GM19468 (cell line): Measurements from ENCODE around the gene ERO1A.
"Not testable (repeated sequence)": the region's sequence is repeated elsewhere in the genome, so short reads cannot be mapped to it uniquely, and the experiment has no call there.

Experiments used
- ATAC-seq: cut with Tn5 transposase; IDR thresholded peaks from one replicate; pipeline ENCODE4 v1.9.1; 2021; ENCODE audit warnings: mild to moderate bottlenecking, moderate library complexity, moderate number of reproducible peaks; ENCODE audit not compliant: unreplicated experiment; ENCODE audit errors: extremely low read depth

The ERO1A gene

DNA sequence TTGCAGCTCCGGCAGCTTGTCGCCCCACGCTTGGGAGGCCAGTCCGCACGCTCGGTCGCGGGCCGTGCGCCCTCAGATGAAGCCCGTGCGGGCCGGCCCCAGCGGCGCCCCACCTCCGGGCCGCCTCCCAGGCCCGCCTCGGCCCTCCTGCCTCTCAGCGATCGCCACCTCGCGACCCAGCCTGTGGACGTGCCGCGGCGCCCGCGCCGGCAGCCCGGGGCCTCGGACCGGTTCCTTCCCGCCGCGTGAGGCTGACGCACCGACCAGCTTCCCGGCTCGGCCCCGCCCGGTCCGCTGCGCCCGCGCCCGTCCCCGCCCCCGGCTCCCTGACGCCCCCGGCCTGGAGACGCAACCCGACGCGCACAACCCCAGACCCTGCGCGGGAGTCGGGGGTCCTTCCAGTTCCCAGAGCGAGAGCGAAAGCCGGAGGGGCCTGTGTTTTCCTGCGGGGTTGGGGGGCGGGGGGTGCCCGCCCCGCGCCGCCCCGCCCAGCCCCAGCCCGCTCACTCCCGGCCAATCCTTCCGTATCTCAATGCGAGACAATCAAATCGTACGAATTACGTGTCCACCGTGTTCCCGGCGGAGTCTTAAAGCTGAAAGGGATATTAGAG lies at the start of gene ERO1A:
TSS of gene ERO1A (minus strand) at position 78 of the 611 bp plus-strand sequence. CDS start at position 1, 77 bp downstream.
- peak; percentile 26 for ATAC-seq

DNA sequence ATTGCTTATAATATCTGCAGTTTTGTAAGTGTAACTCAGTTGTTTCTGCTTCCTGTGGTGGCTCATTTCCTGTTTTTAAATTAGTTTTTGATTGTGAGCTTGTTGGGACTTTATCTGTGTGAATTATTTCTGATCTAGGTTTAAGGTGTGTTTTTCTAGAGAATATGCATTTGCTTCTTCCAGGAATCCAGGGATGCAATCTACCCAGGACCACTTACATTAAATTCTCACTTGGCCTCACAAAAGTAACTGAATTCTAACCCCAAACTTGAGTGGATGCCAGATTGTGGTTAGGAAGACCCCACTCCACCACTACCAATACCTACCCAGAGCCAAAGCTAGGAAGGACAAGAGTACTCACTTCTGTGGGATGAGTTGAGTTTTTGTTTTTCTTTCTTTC lies 46.5 kb upstream of the ERO1A start:
- no peak for ATAC-seq

GRCh38 chr14:52740751-52741150 lies 45.4 kb upstream of the ERO1A start:
- ATAC-seq: no peak

GRCh38 chr14:52738409-52738808 lies 43.1 kb upstream of the ERO1A start:
- no peak for ATAC-seq

DNA sequence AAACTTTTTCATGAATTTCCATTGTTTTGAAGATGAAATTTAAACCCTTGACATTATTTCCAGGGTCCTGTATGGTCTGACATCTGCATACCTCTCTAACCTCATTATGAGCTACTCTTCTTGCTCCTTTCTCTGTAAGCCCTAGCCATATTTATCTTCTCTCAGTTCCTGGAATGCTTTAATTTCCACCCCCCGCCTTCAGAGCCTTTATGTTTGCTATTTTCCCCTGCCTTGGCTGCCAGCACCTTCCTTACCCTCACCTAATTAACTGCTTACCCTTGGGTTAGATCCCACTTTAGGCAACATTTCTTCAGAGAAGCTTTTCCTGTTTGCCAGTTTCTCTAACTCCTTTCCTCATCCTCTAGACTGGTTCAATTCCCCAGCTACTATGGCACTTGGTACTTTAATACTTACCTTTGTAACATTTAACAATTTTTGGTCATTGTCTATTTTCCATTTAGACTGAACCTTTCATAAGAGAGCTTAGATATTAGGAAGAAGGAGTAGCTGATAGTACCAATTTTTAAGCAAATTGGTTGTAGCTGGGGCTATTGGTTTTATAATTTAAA lies 40.6 kb upstream of the ERO1A start:
- ATAC-seq: no peak

GRCh38 chr14:52733824-52734223 lies 38.5 kb upstream of the ERO1A start:
- no peak for ATAC-seq

DNA sequence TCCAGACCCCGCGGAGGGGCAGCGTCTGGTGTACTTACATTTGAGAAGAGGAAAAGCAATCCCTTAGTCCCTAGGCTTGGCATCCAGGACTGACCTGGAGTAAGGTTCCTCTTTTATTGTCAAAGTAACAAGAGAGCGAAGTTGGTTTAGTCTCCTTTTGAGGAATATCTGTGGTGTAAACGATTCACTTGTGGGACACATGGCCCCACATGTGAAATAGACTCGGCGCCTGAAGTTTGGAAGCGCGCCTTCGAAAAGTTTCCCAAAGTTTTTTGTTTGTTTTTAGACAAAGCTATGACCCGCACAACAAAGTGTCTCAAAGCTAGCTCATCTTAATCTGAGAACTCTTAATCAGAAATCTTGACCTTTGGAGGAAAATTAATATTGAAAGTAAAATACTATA lies 35.4 kb upstream of the ERO1A start:
- ATAC-seq: no peak

DNA sequence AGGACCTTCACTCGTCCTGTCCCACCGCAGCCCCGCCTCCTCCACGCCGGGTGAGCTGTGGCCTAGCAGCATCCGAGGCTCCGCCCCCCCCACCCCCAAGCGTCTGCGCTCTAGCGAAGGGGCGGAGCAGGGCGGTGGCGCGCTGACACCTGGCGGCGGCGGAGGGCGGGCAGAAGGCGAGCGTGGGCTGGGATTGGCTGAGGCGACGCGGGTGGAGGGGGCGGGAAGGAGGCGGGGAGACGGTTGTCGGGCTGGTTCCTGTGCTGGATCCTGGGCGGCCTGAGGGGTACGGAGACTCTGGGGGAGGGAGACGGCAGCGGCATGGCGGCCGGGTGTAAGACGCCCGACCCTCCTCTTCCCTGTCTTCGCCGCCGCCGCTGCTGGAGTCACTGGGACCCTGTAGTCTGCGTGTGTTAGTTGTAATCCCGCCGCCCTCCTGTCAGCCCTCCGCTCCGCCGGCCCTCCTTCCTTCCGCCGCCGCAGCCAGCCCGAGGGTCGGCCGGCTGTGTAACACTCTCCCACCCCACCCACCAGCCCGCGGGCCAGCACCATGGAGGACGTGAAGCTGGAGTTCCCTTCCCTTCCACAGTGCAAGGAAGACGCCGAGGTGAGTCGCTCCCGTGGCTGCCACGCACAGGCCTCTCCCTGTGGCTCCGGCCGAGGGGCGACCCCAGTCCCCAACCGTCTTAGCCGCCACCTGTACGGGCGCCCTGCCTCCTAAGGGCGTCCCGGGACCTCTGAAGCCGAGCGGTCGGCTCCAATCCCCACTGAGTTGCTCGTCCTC lies 34.8 kb upstream of the ERO1A start, which contains the start of gene STYX:
TSS of gene STYX (plus strand) at position 242 of the 784 bp plus-strand sequence. CDS start at position 551, 309 bp downstream.
- ATAC-seq: peak; percentile 75

- no peak for ATAC-seq
Observed at GRCh38 chr14:52729585-52729924, 34.2 kb upstream of the ERO1A start.

- ATAC-seq: not testable (repeated sequence)
Observed at GRCh38 chr14:52729035-52729434, 33.7 kb upstream of the ERO1A start.

DNA sequence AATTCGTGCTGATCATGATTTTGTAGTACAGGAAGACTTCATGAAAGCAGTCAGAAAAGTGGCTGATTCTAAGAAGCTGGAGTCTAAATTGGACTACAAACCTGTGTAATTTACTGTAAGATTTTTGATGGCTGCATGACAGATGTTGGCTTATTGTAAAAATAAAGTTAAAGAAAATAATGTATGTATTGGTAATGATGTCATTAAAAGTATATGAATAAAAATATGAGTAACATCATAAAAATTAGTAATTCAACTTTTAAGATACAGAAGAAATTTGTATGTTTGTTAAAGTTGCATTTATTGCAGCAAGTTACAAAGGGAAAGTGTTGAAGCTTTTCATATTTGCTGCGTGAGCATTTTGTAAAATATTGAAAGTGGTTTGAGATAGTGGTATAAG lies 32.2 kb upstream of the ERO1A start:
- not testable (repeated sequence) for ATAC-seq

DNA sequence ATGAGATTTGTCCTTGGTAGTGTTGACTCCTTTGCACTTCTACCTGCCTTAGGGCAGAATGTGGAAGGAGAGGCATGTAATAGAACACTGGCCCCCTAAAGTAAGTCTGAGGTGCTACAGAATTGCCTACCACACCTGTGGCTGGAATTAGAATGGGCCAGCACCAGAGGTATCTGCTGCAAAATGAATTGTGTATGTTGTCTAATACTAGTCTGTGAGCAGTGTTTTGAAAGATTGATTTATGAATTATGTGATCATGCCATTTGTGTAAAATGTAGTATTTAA lies 28.9 kb upstream of the ERO1A start:
- ATAC-seq: no peak

DNA sequence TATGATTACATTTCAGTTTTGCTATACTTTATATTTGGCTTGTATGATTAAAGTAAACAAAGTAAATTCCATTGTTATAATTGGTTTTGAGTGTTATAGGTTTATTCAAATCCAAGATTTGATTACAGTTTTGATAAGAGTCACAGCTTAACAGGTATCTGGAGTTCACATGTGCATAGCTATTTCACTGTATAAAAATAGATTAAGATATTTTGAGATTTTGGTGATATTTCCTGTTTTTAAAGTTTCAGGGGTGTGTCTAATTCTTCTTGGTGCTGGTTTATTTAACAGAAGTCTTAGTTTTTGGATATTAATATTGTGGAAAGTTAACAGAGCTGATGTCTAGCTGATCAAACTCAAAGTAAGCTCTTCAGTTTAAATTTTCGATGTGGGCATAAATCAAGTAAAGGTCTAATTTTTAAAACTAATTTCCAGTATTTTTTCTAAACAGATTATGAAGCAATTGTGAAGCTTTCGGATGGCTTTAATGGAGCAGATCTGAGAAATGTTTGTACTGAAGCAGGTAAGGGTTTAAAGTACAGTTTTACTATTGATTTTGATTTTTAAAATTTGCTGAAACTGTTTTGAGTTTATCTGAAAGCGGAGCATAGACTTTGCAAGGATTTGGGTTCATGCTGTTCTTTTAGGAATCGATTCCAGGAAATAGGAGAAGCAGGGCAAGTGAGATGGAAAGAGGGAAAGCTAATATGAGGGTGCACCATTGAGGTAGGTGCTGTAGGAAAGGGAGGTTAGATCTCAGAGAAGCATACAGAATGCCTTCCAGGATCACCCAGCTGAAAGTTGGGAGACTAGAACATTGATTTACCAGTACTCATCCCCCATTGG lies 28.4 kb upstream of the ERO1A start:
- ATAC-seq: no peak

- ATAC-seq: no peak
Observed at GRCh38 chr14:52716155-52716554, 20.8 kb upstream of the ERO1A start.

DNA sequence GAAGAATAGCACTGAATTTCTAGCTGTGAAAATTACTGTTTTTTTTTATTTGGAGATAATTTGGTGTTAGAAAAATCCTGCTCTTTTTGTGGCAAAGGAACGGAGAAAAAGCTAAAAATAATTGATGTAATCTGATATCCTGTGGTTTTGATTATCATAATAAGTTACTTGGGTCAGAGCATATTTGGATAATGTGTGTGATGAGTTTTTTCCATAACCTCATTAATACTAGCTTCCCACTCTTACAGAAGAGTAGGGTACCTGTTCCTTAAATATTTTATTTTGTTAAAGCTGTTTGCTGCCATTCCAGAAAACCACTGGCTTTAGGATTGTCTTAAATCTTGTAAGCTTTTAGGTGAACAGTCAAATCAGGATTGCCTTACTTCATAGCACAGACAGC lies 16.3 kb upstream of the ERO1A start:
- no peak for ATAC-seq

DNA sequence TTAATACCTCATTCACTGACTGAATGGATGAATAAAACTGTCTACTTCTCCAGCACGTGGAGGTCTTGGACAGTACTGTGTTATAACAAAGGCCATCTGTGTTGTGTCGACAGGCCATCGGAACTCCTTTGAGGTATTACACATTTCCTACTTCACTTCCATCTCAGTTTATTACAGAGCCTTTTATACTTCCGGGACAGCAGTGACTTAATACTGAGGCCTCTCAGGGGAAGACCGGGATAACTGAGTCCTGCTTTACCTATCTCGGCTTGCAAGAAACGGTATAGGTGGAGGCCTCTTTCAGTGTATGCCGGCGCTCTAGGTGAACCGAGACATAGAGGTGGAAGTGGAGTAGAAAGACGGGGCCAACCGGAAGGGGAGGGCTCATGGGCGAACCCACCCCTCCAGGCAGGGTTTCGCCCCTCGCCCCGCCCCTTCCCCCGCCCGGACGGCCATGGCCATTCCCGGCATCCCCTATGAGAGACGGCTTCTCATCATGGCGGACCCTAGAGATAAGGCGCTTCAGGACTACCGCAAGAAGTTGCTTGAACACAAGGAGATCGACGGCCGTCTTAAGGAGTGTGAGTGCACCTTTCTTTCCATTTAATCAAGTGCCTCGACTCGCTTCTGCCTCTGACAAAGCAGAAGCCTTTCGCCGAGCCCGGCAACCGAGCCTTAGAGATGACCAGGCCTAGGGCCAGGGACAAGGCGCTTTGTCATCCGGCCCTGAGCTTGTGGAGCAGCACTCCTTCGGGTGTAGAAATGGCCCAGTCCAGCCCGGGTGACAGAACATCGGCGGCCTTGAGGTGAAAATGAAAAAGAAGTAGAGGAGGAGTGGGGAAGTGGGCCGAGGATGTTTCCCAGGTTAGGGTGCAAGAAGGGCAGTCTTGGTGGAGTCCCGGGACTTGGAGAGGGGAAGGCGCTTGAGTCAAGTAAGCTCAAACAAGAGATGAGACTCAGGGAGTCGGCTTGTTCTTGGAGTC lies 11.7 kb upstream of the ERO1A start, which contains the start of gene PSMC6:
TSS of gene PSMC6 (plus strand) at position 477 of the 983 bp plus-strand sequence. CDS start at position 497, 20 bp downstream.
- ATAC-seq: peak; percentile 84

DNA sequence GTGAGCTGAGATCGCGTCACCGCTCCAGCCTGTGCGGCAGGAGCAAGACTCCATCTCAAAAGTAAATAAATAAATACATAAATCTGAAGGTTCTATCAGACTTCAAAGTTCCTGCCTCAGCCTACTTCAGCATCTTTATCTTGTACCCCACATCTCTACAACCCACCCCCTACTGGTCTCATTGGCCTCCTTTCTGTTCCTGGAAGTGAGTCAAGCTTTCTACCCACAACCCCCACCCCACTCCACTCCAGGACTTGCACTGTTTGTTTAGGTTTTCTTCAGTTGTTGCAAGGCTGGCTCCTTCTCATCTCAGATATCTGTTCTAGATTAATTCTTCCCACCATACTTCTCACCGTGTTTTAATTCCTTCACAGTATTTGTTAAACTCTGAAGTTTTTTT lies 10.9 kb upstream of the ERO1A start:
- ATAC-seq: no peak

DNA sequence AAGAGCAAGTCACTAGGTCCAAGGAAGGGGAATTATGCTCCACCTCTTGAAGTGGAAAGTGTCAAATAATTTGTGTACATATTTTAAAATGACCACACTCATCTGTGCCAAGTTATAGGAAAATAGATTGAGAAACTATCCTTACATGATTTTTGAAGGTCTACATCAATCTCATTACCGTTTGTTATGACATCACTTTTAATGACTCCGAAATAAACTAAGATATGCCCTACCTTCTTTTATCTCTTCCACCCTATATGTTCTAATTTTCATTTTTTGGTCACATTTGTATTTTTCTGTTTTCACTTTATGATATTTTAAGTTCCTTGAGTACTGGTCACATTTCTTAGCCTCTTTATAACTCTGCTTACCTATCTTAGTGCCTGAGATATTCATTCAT lies 8.3 kb upstream of the ERO1A start:
- ATAC-seq: no peak

GRCh38 chr14:52703225-52703624 lies 7.9 kb upstream of the ERO1A start:
- ATAC-seq: no peak

- no peak for ATAC-seq
Observed at GRCh38 chr14:52701223-52701622, 5.9 kb upstream of the ERO1A start.
